Activated CD4-positive, alpha-beta T cell treated with anti-CD3 and anti-CD28 coated beads, Interleukin-2, amount 10 ng/mL, durations not matched to agents 7 days and 5 days (primary cell): Measurements from ENCODE around the gene LRPPRC. TPM values are rescaled to one million over a fixed set of nuclear protein-coding genes. Genes with fewer than 3 reads are reported as not detected.

Source experiments
- CTCF ChIA-PET: fragments of 350-600 bp; sonication (Branson Sonifier 250); formaldehyde crosslinking; loops from one replicate; lab custom pipeline; 2021; ENCODE audit warnings: antibody characterized with exemption; lab: Charles Lee
- POLR2A ChIA-PET: fragments of 350-600 bp; sonication (Branson Sonifier 250); formaldehyde crosslinking; loops from one replicate; lab custom pipeline; 2021; ENCODE audit warnings: antibody characterized with exemption; lab: Charles Lee
- DNase-seq: peaks from one replicate; pipeline ENCODE4 v3.0.0-alpha.2; 2020
- H3K27ac Mint-ChIP-seq: one replicate; pipeline ENCODE4 v1.8.0; 2021; ENCODE audit warnings: mild to moderate bottlenecking, moderate library complexity, mixed read lengths
- H3K27me3 Mint-ChIP-seq: one replicate; pipeline ENCODE4 v1.8.0; 2021; ENCODE audit warnings: mixed read lengths
- H3K36me3 Mint-ChIP-seq: one replicate; pipeline ENCODE4 v1.8.0; 2021; ENCODE audit warnings: low read depth, mixed read lengths
- H3K4me1 Mint-ChIP-seq: one replicate; pipeline ENCODE4 v1.8.0; 2021; ENCODE audit warnings: mixed read lengths
- H3K4me3 Mint-ChIP-seq: one replicate; pipeline ENCODE4 v1.8.0; 2021; ENCODE audit warnings: mild to moderate bottlenecking, moderate library complexity, mixed read lengths
- H3K9me3 Mint-ChIP-seq: one replicate; pipeline ENCODE4 v1.8.0; 2021; ENCODE audit warnings: mixed read lengths
- total RNA-seq, 2 experiments: library from RNA; stranded (reverse); gene quantifications; one replicate each; pipeline ENCODE4 v1.2.3, GENCODE V29; 2021

Gene LRPPRC
- total RNA-seq, 2 experiments from 2014 or later: 77.6 to 80.2 TPM

DNA sequence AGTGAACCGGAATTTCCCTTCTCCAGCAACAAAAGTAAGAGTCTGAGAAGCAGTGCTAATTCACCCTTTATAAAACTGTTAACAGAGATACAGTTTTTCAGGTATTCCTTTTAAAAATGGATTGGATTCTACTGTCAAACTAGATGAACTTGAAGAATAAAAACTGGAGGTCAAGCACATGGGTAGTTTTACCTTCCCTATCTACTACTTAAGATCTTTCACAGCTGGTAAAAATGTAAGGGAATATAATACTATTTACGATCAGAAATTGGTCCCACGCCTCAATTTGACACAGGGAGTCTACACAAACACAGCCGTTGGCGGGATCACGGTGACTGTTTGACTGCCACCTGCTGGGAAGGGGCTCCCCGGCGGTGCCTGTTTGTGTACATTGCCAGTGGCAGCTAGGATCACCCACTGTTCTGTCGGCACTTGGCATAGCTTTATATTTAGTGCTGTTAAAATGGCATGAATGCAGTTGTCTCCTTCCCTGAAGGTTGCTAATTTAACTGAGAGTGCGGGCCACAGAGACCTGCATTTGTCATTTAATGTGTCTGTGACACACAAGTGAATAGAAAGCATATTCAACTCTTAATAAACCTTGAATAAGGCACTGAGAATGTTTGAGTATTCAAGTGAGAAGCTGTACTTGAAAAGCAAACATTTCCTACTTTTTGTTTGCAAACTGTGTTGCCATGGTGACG, 97.5 kb downstream of the LRPPRC start:
- Mint-ChIP-seq H3K4me3 (no peak overlapping the region), H3K9me3 (no peaks in the 10 kb centered on the region), H3K4me1 (no peaks in the 10 kb centered on the region), H3K36me3 (peaks cover 50% of the 10 kb centered on the region), H3K27me3 (no peaks in the 10 kb centered on the region), H3K27ac (no peak overlapping the region)
- CTCF ChIA-PET: no interaction called here
- no peak for DNase-seq
- POLR2A ChIA-PET: no interaction called here

DNA sequence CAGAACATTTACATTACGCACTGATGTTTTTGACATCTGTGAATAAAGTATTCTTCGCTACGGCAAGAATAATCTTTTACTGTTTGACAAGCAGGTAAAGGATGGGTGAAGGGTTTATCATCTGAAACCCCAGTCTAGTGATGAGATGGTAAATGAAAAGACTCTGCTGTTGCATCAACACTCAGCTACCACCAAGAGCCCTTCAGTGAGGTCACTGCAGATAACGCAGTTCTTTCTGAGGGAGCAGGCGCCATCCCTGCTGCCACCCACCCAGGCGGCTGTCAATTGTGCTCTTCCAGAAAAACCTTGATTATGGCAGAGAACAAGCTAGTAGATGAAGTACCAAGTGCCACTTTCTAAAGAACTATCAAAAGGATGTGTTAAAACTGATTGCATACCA, 98.3 kb downstream of the LRPPRC start:
- Mint-ChIP-seq H3K27ac (no peak overlapping the region), H3K9me3 (no peaks in the 10 kb centered on the region), H3K4me3 (no peak overlapping the region), H3K27me3 (no peaks in the 10 kb centered on the region), H3K36me3 (peaks cover 50% of the 10 kb centered on the region), H3K4me1 (no peaks in the 10 kb centered on the region)
- ChIA-PET POLR2A (no interaction called here), CTCF (interaction anchor here (0.5 kb wide), 1 partner anchor 1238 kb away, joined by 4 read pairs; no protein-coding TSS in a partner anchor)
- no peak for DNase-seq

DNA sequence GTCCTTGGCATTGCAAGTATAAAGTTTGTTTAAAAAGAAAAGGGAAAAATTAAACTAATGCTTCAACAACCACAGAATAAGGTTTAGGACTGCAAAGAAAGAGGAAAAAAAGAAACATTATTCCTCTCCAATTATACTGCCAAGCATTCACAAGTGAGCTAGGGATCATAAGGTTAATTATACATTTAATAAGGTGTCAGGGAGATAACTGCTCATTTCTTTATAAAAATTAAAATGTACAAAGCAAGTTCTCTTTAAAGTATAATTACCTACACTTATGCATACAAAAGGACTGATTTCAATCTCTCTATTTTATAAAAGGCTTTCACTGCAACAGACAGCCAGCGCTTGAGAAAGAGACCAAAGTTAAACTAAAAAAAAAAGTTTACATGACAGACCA, 98.9 kb downstream of the LRPPRC start:
- Mint-ChIP-seq H3K27me3 (no peaks in the 10 kb centered on the region), H3K4me3 (no peak overlapping the region), H3K27ac (no peak overlapping the region), H3K9me3 (no peaks in the 10 kb centered on the region), H3K36me3 (peaks cover 54% of the 10 kb centered on the region), H3K4me1 (no peaks in the 10 kb centered on the region)
- no peak for DNase-seq
- ChIA-PET CTCF (interaction anchor here (0.5 kb wide), 1 partner anchor 1237 kb away, joined by 4 read pairs; no protein-coding TSS in a partner anchor), POLR2A (no interaction called here)

DNA sequence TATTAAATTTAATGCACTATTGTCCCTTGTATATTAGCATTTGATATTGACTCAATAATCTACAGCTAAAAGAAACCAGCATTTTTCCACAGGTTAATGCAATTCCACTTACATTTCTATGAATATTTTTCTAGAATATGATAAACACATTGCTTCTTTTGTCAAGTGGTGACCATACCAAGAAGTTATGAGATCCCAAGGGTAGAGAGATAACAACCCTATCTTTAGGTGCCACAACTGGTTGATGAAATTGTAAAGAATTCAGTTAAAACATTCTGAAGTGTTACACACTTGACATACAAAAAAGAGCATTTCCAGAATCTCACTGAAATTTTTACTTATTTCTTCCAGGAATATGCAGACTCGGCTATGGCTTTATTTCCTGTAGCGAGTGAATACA, 101.0 kb downstream of the LRPPRC start:
- Mint-ChIP-seq H3K27ac (no peak overlapping the region), H3K4me3 (no peak overlapping the region), H3K36me3 (peaks cover 63% of the 10 kb centered on the region), H3K4me1 (no peaks in the 10 kb centered on the region), H3K27me3 (no peaks in the 10 kb centered on the region), H3K9me3 (no peaks in the 10 kb centered on the region)
- no peak for DNase-seq
- ChIA-PET CTCF (no interaction called here), POLR2A (no interaction called here)

DNA sequence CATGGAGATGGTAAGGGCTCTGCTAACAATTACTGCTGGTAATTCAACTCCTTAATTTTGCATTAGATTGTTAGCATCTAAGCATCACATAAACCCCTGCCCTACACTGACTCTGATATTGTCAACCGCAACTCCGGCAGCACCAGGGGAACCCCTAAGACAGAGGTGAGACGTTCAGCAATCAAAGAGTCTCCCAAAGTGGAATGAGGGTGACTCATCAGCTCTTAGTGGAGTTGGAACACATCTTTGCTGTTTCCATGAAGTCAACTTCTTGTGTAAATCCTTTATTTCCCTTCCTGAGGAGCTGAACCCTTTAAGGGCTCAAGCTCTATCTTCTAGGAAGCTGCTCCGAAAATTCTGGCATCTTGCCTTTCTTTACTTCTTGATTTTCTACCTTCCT, 104.9 kb downstream of the LRPPRC start:
- DNase-seq: no peak
- H3K4me3 Mint-ChIP-seq: no peak overlapping the region
- ChIA-PET CTCF (no interaction called here), POLR2A (no interaction called here)
- H3K36me3 Mint-ChIP-seq: peaks cover 56% of the 10 kb centered on the region
- no peaks in the 10 kb centered on the region for H3K27me3 Mint-ChIP-seq
- no peak overlapping the region for H3K27ac Mint-ChIP-seq
- no peaks in the 10 kb centered on the region for H3K9me3 Mint-ChIP-seq
- H3K4me1 Mint-ChIP-seq: no peaks in the 10 kb centered on the region

DNA sequence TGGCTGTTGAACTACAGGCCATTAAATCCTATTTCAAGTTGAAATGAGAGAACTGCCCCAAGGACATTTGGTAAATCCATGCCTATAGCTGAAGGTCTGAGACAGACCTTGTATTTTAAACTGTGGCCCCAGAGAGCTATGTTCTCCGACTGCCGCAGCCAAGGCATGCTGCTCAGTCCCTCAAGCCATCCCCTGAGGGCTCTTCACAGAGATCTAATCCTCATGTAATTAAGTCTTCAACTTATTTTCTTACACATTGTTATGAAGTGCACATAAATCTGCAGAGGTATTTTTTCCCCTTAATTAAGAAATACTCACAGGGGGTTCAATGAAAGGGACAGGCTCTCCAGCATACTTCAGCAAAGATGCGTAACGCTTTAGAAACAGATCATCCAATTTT, 106.4 kb downstream of the LRPPRC start:
- no peak for DNase-seq
- no peaks in the 10 kb centered on the region for H3K27me3 Mint-ChIP-seq
- no peak overlapping the region for H3K27ac Mint-ChIP-seq

DNA sequence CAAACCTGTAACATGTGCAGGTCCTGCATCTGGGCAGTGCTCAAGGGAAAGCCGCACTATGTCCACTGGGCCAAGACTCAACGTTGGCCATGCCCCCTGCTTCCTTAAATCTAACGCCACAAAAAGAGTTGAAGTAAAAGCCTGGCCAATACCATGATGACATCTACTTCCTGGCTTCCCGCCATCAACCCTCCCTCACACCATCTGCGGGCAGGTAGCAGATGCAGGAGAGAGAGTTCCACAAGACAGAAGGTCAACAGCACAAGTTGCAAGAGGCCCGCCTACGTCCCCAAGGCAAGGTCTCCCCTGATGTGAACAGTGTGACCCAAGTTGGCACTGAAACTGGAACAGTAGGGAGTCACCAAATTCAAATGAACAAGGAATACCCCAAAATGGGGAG, 108.6 kb downstream of the LRPPRC start:
- Mint-ChIP-seq H3K27me3 (no peaks in the 10 kb centered on the region), H3K4me1 (no peaks in the 10 kb centered on the region), H3K4me3 (no peak overlapping the region), H3K27ac (no peak overlapping the region), H3K9me3 (no peaks in the 10 kb centered on the region), H3K36me3 (peaks cover 36% of the 10 kb centered on the region)
- no peak for DNase-seq
- ChIA-PET POLR2A (no interaction called here), CTCF (no interaction called here)

More for the DNA sequence above, 106.4 kb downstream of the LRPPRC start:
- H3K4me3 Mint-ChIP-seq: no peak overlapping the region
- ChIA-PET CTCF (no interaction called here), POLR2A (no interaction called here)
- H3K4me1 Mint-ChIP-seq: no peaks in the 10 kb centered on the region
- H3K9me3 Mint-ChIP-seq: no peaks in the 10 kb centered on the region
- H3K36me3 Mint-ChIP-seq: peaks cover 50% of the 10 kb centered on the region

DNA sequence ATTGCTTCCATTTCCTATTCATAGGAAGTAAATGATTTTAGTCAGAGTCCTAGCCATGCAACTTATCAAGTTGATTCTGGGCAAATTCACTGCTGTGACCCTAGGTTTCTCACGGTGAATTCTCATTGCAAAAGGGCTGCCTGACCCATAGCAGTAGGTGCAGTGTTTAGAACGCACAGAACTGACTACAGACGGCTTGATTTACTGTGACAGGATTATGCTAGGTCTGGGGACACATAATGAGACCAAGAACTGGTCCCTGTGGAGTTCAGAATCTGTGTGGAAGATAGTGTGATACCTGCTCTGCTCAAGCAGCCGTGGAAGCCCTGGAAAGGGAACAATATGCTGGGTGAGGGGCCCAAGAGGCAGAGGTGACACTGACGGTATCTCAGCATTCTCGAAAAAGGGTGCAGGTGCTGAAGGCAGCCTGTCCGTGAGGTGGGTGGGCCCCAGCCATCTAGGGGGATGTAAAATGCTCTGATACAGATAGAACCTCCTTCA, 110.6 kb downstream of the LRPPRC start:
- Mint-ChIP-seq H3K27me3 (no peaks in the 10 kb centered on the region), H3K4me1 (no peaks in the 10 kb centered on the region), H3K27ac (no peak overlapping the region), H3K9me3 (no peaks in the 10 kb centered on the region), H3K36me3 (peaks cover 26% of the 10 kb centered on the region), H3K4me3 (no peak overlapping the region)
- DNase-seq: no peak
- POLR2A ChIA-PET: no interaction called here
- CTCF ChIA-PET: interaction anchor here (0.9 kb wide), 1 partner anchor 19 kb away, joined by 4 read pairs; no protein-coding TSS in a partner anchor

DNA sequence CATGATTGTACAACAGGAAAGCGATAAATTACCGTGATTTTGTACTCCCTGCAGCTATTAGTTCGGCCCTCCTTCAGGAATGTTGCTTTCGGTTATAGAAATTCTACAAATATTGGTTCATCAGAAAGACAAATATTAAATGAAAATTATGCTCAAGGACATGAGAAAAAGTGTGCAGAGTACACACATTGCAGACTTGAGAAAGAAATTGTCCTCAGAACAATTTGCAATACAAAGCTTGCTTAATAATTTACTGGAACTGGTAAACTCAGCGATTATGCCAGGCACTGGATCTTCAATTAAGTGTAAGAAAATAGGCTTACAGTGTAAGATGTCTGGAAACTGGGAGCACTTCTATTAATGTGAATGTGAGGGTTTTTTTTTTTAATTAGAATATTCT, 111.1 kb downstream of the LRPPRC start:
- Mint-ChIP-seq H3K4me3 (no peak overlapping the region), H3K9me3 (no peaks in the 10 kb centered on the region), H3K27ac (no peak overlapping the region), H3K4me1 (no peaks in the 10 kb centered on the region), H3K27me3 (no peaks in the 10 kb centered on the region), H3K36me3 (peaks cover 22% of the 10 kb centered on the region)
- ChIA-PET POLR2A (no interaction called here), CTCF (interaction anchor here (0.9 kb wide), 1 partner anchor 19 kb away, joined by 4 read pairs; no protein-coding TSS in a partner anchor)
- no peak for DNase-seq

DNA sequence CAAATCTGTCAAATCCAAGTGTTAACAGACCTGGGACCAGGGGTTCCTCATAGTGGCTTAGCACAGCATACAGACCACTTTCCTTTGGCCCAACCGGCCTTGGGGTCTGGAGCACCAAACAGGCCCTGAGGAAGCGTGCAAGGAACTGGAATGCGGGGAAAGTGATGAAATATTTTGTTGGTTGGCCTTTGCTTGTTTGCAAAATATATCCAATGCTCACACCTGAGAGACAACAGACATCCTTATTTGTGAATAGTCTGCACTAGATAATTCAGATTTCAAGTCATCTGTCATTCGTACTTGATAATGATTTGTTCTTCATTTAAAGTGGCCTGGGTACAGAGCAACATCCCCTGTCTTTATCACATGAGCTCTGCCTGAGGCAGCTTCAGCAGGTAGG, 113.5 kb downstream of the LRPPRC start:
- POLR2A ChIA-PET: interaction anchor here (0.7 kb wide), 1 partner anchor 119 kb away, joined by 3 read pairs; no protein-coding TSS in a partner anchor
- H3K36me3 Mint-ChIP-seq: peaks cover 2% of the 10 kb centered on the region

DNA sequence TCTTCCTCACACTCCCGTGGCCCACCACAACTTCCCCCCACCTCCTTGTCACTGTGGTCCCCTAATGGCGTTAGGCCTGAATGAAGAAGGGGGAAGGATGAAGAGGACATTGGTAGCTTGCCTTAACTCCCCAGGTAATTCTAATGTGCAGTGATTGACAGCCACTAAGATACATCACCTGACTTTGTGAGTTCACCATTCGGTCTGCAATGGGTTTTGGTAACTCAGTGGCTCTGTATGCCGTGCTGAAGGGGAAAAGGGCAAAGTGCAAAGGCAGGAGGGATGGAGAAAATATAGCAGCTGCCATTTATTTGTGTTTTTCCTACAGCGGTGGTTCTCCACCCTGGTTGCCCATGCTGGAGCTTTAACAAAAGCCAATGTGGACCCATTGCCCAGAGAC, 114.8 kb downstream of the LRPPRC start:
- H3K27ac Mint-ChIP-seq: no peak overlapping the region
- ChIA-PET CTCF (interaction anchor here (0.5 to 0.7 kb wide), 2 partner anchors 280 to 1423 kb away, joined by 3 to 4 read pairs; no protein-coding TSS in a partner anchor), POLR2A (no interaction called here)
- peaks cover 2% of the 10 kb centered on the region for H3K4me1 Mint-ChIP-seq
- H3K9me3 Mint-ChIP-seq: no peaks in the 10 kb centered on the region
- no peaks in the 10 kb centered on the region for H3K36me3 Mint-ChIP-seq
- no peaks in the 10 kb centered on the region for H3K27me3 Mint-ChIP-seq
- H3K4me3 Mint-ChIP-seq: no peak overlapping the region
- DNase-seq: no peak

More for the DNA sequence above, 113.5 kb downstream of the LRPPRC start:
- H3K4me3 Mint-ChIP-seq: no peak overlapping the region
- H3K27me3 Mint-ChIP-seq: no peaks in the 10 kb centered on the region
- H3K4me1 Mint-ChIP-seq: peaks cover 2% of the 10 kb centered on the region
- H3K9me3 Mint-ChIP-seq: no peaks in the 10 kb centered on the region
- DNase-seq: no peak
- CTCF ChIA-PET: no interaction called here
- H3K27ac Mint-ChIP-seq: no peak overlapping the region

DNA sequence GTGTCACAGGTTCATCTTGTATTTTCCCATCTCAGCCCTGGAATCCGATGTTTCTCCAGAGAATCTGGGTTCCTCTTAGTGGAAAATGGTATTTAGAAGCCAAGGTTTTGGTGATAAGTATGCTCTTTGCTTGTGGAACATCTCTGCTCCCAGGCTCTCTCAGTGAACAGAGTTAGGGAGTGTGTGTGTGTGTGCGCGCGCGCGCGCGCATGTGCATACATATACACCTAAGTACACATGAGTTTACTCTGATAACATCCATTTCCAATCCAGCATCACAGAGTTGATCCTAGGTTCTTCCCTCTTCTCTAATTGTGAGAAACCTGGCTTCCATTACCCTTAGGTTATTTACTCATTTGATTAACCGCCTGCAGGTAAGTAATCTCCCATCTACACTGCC, 115.3 kb downstream of the LRPPRC start:
- Mint-ChIP-seq H3K4me3 (no peak overlapping the region), H3K9me3 (no peaks in the 10 kb centered on the region), H3K27me3 (no peaks in the 10 kb centered on the region), H3K36me3 (no peaks in the 10 kb centered on the region), H3K4me1 (peaks cover 2% of the 10 kb centered on the region), H3K27ac (no peak overlapping the region)
- POLR2A ChIA-PET: no interaction called here
- CTCF ChIA-PET: no interaction called here
- DNase-seq: no peak

DNA sequence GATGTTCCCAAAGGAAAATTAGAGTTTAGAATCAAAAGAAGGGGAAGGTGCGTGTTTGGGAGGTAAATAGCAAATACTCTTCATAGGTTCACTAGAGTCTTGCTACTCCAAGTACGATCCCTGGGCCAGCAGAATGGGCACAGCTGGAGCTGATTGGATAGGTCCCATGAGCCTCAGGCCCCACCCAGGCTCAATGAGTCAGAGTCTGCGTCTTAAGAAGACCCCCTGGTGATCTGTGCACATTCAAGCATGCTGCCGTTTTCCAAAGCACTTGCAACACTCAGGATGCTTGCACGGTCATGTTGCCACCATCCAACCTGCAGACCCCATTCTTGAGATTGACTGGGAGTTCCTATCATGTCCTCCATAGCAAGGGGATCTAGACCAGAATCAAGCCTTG, 116.5 kb downstream of the LRPPRC start:
- H3K36me3 Mint-ChIP-seq: no peaks in the 10 kb centered on the region
- no peak overlapping the region for H3K4me3 Mint-ChIP-seq
- H3K27me3 Mint-ChIP-seq: no peaks in the 10 kb centered on the region
- H3K27ac Mint-ChIP-seq: no peak overlapping the region
- ChIA-PET POLR2A (no interaction called here), CTCF (no interaction called here)
- H3K4me1 Mint-ChIP-seq: peaks cover 2% of the 10 kb centered on the region
- H3K9me3 Mint-ChIP-seq: no peaks in the 10 kb centered on the region
- no peak for DNase-seq
